Measurements from ENCODE around the gene C17orf107.
"Not testable (repeated sequence)": the region's sequence is repeated elsewhere in the genome, so short reads cannot be mapped to it uniquely, and the experiment has no call there.

Gene C17orf107

GRCh38 chr17:4901108-4901647 lies 1.8 kb downstream of the C17orf107 start:
- peak in 2 of 6 experiments; percentile 39 to 66 for DNase-seq

- DNase-seq = peak in 4 of 6 experiments; percentile 20 to 66 (median 44)
These were observed 2.5 kb downstream of the C17orf107 start for GRCh38 chr17:4901648-4902344.

- DNase-seq = no peak
These were observed 3.2 kb downstream of the C17orf107 start for GRCh38 chr17:4902540-4902939.

GRCh38 chr17:4903051-4903818 lies 3.9 kb downstream of the C17orf107 start, which contains the start of gene CHRNE:
Gene CHRNE (minus strand): TSS chr17:4903098. CDS start chr17:4903063, 35 bp downstream.
- peak; percentile 52 to 80 (median 66) for DNase-seq

GRCh38 chr17:4906642-4907041 lies 7.3 kb downstream of the C17orf107 start:
- DNase-seq = not testable (repeated sequence)

- peak in 1 of 6 experiments; percentile 24 for DNase-seq
These were observed 9.0 kb downstream of the C17orf107 start for GRCh38 chr17:4908301-4908700.

GRCh38 chr17:4908711-4909496 lies 9.6 kb downstream of the C17orf107 start:
- peak; percentile 46 to 76 (median 57) for DNase-seq

GRCh38 chr17:4913994-4914393 lies 14.7 kb downstream of the C17orf107 start:
- DNase-seq = no peak

GRCh38 chr17:4914551-4914950 lies 15.2 kb downstream of the C17orf107 start:
- DNase-seq = not testable (repeated sequence)

- no peak for DNase-seq
These were observed 20.2 kb downstream of the C17orf107 start for GRCh38 chr17:4919511-4920047.

- DNase-seq = no peak
These were observed 21.2 kb downstream of the C17orf107 start for GRCh38 chr17:4920351-4921048.

GRCh38 chr17:4921320-4921719 lies 22.0 kb downstream of the C17orf107 start:
- no peak for DNase-seq

- not testable (repeated sequence) for DNase-seq
These were observed 27.4 kb downstream of the C17orf107 start for GRCh38 chr17:4926577-4927335.

GRCh38 chr17:4928881-4929280 lies 29.5 kb downstream of the C17orf107 start:
- DNase-seq = no peak

GRCh38 chr17:4931963-4932362 lies 32.6 kb downstream of the C17orf107 start, which contains the start of gene GP1BA:
Gene GP1BA (plus strand): TSS chr17:4932277. CDS start chr17:4932605, 328 bp downstream.
- DNase-seq = no peak

- no peak for DNase-seq
These were observed 33.4 kb downstream of the C17orf107 start for GRCh38 chr17:4932756-4933155.

- no peak for DNase-seq
These were observed 34.3 kb downstream of the C17orf107 start for GRCh38 chr17:4933646-4934045.

GRCh38 chr17:4934173-4934979 lies 35.0 kb downstream of the C17orf107 start:
- no peak for DNase-seq

GRCh38 chr17:4935650-4936049 lies 36.3 kb downstream of the C17orf107 start:
- no peak for DNase-seq

- no peak for DNase-seq
These were observed 37.1 kb downstream of the C17orf107 start for GRCh38 chr17:4936436-4936835.
